ENCODE results near the gene TSPEAR.

GRCh38 chr21:44728716-44729115 lies 17.3 kb upstream of the TSPEAR start:
- TF ChIP-seq POLR2A (IDR thresholded peaks at IDR 0.05) (no peak), CTCF (IDR thresholded peaks at IDR 0.05 in 4 of 5, conservative IDR thresholded peaks at IDR 0.05 in 1 of 5) (no peak)

Data from gastrocnemius medialis (tissue), 4 donors.